ENCODE data around the gene OIP5. TPM values are rescaled to one million over a fixed set of nuclear protein-coding genes. Genes with fewer than 3 reads are reported as not detected.

Gene OIP5
- 0.59 and 2.1 TPM in 2 replicates for total RNA-seq

DNA sequence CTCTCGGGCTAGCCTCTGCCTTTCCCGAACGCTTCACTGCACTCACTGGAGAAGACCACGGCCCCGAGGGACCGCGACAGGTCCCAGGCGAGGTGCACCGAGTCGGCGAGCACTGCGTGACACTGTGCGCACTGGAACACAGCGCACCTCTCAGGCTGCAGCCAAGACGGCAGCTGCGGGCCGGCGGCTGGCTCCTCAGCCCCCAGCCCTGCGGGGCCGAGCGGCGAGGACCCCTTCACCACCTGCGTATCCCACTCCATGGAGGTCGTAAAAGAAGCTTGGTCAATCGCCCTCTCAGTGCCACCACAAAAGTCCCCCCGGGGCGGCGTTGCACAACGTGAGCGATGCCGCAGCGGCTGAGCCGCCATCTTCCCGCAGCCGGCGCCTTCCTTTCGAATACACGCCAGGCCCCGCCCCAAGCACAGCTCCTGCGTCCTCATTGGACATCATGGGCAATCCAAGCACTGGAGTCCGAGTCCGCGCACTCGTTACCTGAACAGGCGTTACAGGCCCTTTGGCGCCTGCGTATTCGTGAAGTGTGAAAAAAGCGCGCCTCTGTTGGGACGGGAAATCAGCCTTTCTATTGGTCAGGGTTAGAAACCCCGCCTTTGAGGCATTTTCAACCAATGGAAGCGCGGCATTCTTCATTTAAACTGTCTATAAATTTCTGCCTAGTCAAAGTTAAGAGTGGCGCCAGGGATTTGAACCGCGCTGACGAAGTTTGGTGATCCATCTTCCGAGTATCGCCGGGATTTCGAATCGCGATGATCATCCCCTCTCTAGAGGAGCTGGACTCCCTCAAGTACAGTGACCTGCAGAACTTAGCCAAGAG, at the start of gene OIP5, which contains the start of gene NUSAP1:
Gene OIP5, minus strand, starts transcription at position 398 of the 832 bp plus-strand sequence. Its CDS starts 30 bp downstream, at position 368.
Gene NUSAP1, plus strand, starts transcription at position 688 of the 832 bp plus-strand sequence. Its CDS starts 77 bp downstream, at position 765.

Other genes starting within 250 kb of the OIP5 start
- gene INO80, start 216.3 kb downstream of the OIP5 start, total RNA-seq: 17.5 and 32.9 TPM in 2 replicates
- gene EXD1, start 101.8 kb downstream of the OIP5 start, total RNA-seq: under 0.01 TPM in 1 of 2 replicates, not detected in the other
- 63.0 and 69.2 TPM in 2 replicates for gene CHP1, start 101.3 kb downstream of the OIP5 start, total RNA-seq
- gene NUSAP1, start 290 bp upstream of the OIP5 start, total RNA-seq: 4.5 and 40.2 TPM in 2 replicates
- 27.6 and 31.8 TPM in 2 replicates for gene NDUFAF1, start 69.9 kb upstream of the OIP5 start, total RNA-seq
- gene RTF1, start 84.5 kb upstream of the OIP5 start, total RNA-seq: 16.3 and 20.9 TPM in 2 replicates
- gene ITPKA, start 161.3 kb upstream of the OIP5 start, total RNA-seq: 0.59 and 1.8 TPM in 2 replicates
- gene LTK, start 181.2 kb upstream of the OIP5 start, total RNA-seq: under 0.01 and 0.18 TPM in 2 replicates
- gene RPAP1, start 211.7 kb upstream of the OIP5 start, total RNA-seq: 19.0 and 75.9 TPM in 2 replicates
- gene TYRO3, start 226.6 kb upstream of the OIP5 start, total RNA-seq: 4.2 and 9.6 TPM in 2 replicates